OCI-LY7 (cell line): ENCODE measurements around the gene MAST1. TPM values are rescaled to one million over a fixed set of nuclear protein-coding genes. Genes with fewer than 3 reads are reported as not detected.
"Not testable (repeated sequence)": the region's sequence is repeated elsewhere in the genome, so short reads cannot be mapped to it uniquely, and the experiment has no call there.

Experiments used
- BruUV-seq: library from RNA; stranded (reverse); fragments of 400-500 nt; replicated peaks from 2 replicates; lab custom pipeline; 2021; lab: Mats Ljungman, UMichigan
- CTCF ChIA-PET: fragments of 300-600 bp; sonication (Branson Sonifier 250); formaldehyde crosslinking; loops from one replicate; lab custom pipeline; 2022; ENCODE audit warnings: antibody characterized with exemption; ENCODE audit not compliant: unreplicated experiment; lab: Charles Lee
- POLR2A ChIA-PET: fragments of 300-600 bp; sonication (Branson Sonifier 250); formaldehyde crosslinking; loops from one replicate; lab custom pipeline; 2022; ENCODE audit warnings: antibody characterized with exemption; lab: Charles Lee
- DNase-seq: peaks from one replicate; pipeline ENCODE4 v3.0.0-alpha.2; 2015; ENCODE audit warnings: low spot score
- H2AFZ ChIP-seq: fragments of 200-600 bp; sonication (generic), shearing (Covaris generic); 2 replicates; pipeline ENCODE4 v1.6.1; 2014; ENCODE audit warnings: mild to moderate bottlenecking, antibody characterized with exemption, low read length, moderate library complexity
- H3K27ac ChIP-seq: fragments of 200-600 bp; sonication (generic); 2 replicates; pipeline ENCODE4 v1.5.1; 2014; ENCODE audit warnings: mixed run types, low read depth, mild to moderate bottlenecking, moderate library complexity, low read length, inconsistent platforms; ENCODE audit not compliant: poor library complexity, severe bottlenecking
- H3K36me3 ChIP-seq: fragments of 200-600 bp; sonication (generic); 2 replicates; pipeline ENCODE4 v1.6.1; 2014; ENCODE audit warnings: mild to moderate bottlenecking, antibody characterized with exemption, low read length, moderate library complexity, mixed read lengths; ENCODE audit not compliant: insufficient read depth
- H3K4me1 ChIP-seq: fragments of 200-600 bp; sonication (generic); 2 replicates; pipeline ENCODE4 v1.5.1; 2014; ENCODE audit warnings: mild to moderate bottlenecking, low read length; ENCODE audit not compliant: insufficient read depth, poor library complexity, severe bottlenecking
- H3K4me2 ChIP-seq: fragments of 200-600 bp; sonication (generic); 2 replicates; pipeline ENCODE4 v1.6.1; 2014; ENCODE audit warnings: mild to moderate bottlenecking, low read length
- H3K4me3 ChIP-seq: fragments of 200-600 bp; sonication (generic); 2 replicates; pipeline ENCODE4 v1.5.1; 2014; ENCODE audit warnings: mild to moderate bottlenecking, low read depth, low read length; ENCODE audit not compliant: poor library complexity, severe bottlenecking
- H3K79me2 ChIP-seq: fragments of 200-600 bp; sonication (generic); 2 replicates; pipeline ENCODE4 v1.6.1; 2016; ENCODE audit warnings: low read depth, mild to moderate bottlenecking, low read length, moderate library complexity, mixed read lengths; ENCODE audit not compliant: insufficient read depth
- H3K9me2 ChIP-seq: fragments of 200-600 bp; sonication (generic); 2 replicates; pipeline ENCODE4 v1.6.1; 2016; ENCODE audit warnings: mild to moderate bottlenecking, low read length, mixed read lengths; ENCODE audit not compliant: insufficient read depth
- H3K9me3 ChIP-seq: fragments of 200-600 bp; sonication (generic); 2 replicates; pipeline ENCODE4 v1.6.1; 2014; ENCODE audit warnings: mild to moderate bottlenecking, mixed run types, low read length, mixed read lengths
- H4K20me1 ChIP-seq: fragments of 200-600 bp; sonication (generic); 2 replicates; pipeline ENCODE4 v1.6.1; 2014; ENCODE audit warnings: mild to moderate bottlenecking, antibody characterized with exemption, low read length, moderate library complexity, mixed read lengths; ENCODE audit not compliant: insufficient read depth
- CTCF ChIP-seq: fragments of 200-600 bp; sonication (generic); conservative IDR thresholded peaks from 2 replicates; pipeline ENCODE4 v1.5.1; 2014; ENCODE audit warnings: mild to moderate bottlenecking, antibody characterized with exemption, low read length, moderate library complexity, mixed read lengths
- EZH2phosphoT487 ChIP-seq: fragments of 200-600 bp; sonication (generic); IDR thresholded peaks from 2 replicates; pipeline ENCODE4 v1.6.1; 2018; ENCODE audit warnings: low read depth, borderline replicate concordance, mild to moderate bottlenecking, mixed run types, antibody characterized with exemption, low read length, moderate library complexity, mixed read lengths
- intact Hi-C: fragments of 100-400 bp; cut with micrococcal nuclease; formaldehyde crosslinking; loops from one replicate; pipeline ENCODE4 v1.10.0; 2022; ENCODE audit not compliant: unreplicated experiment
- total RNA-seq, 2 experiments: library from RNA; depleted of rRNA in 1 of 2; stranded (reverse); fragments of >200 nt in 1 of 2; shearing (Covaris generic) in 1 of 2; gene quantifications; 2 replicates each; pipeline ENCODE4 v1.2.3, GENCODE V29; 2014 to 2022

The MAST1 gene
- total RNA-seq, 2 experiments from 2014 or later: 9.1 to 21.1 TPM

DNA sequence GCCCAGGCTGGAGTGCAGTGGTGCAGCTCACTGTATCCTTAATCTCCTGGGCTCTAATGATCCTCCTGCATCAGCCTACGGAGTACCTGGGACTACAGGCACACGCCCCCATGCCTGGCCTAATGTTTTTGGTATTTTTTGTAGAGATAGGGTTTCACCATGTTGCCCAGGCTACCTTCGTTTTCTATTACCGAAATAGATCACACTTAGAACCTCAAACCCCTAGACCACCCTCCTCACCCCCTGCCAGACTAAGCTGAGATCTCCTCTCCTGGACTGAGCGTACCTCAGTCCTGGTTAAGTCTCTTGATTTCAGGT, 48.3 kb downstream of the MAST1 start:
- Histone ChIP-seq H3K4me3 (no peak overlapping the region), H3K36me3 (no peaks in the 10 kb centered on the region), H3K79me2 (peaks cover 4% of the 10 kb centered on the region; the same call in 1 of the 2 replicates), H3K4me2 (no peak overlapping the region), H3K9me2 (no peaks in the 10 kb centered on the region), H4K20me1 (no peaks in the 10 kb centered on the region), H3K4me1 (peaks cover 24% of the 10 kb centered on the region), H3K9me3 (peaks cover 11% of the 10 kb centered on the region), H2AFZ (no peak overlapping the region), H3K27ac (no peak overlapping the region)
- DNase-seq: no peak
- intact Hi-C loops: no loop called here
- TF ChIP-seq CTCF: no peak
- no peak for TF ChIP-seq EZH2phosphoT487
- no TSS peak for BruUV-seq
- ChIA-PET CTCF (no interaction called here), POLR2A (no interaction called here)

DNA sequence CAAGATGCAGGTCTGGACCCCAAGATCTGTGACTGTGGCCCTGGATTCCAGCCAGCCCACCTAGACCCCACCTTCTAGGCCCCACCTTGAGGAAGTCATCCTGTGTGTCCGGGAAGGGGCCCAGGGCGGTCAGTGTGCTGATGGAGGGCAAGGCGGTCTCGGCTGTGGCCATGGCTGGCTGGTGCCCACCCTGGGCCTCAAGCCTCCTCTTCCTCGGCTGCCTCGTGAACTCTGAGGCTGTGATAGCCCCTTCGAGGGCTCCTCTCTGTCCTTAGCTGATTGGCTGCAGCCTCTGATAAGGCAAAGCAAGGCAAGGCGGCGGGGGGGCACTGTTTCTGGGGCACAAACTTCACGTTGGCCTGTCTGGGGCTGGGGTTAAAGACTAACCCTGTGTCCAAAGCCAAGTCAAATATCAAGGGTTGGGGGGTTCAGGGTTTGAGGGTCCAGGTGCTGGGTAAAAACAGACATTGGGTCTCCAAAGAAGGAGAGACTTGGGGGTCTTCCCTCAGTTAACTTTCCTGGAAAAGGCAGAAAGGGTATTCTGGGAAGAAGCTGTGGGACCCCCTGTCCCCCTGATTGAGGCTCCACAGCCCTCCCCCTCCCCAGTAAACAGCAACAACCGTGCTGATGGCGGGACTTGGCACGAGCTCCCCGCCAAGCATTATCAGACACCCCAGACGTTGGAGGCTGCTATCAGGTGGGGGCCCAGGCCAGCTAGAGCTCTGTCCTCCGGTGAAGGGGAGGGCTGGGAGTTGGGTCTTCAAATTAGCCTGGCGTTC, 48.8 kb downstream of the MAST1 start, which contains the start of gene KLF1:
Gene KLF1 (minus strand): TSS at position 233 of the 779 bp plus-strand sequence. CDS start 61 bp downstream, at position 172.
- no peak within 1 kb of the TSS for H2AFZ ChIP-seq

DNA sequence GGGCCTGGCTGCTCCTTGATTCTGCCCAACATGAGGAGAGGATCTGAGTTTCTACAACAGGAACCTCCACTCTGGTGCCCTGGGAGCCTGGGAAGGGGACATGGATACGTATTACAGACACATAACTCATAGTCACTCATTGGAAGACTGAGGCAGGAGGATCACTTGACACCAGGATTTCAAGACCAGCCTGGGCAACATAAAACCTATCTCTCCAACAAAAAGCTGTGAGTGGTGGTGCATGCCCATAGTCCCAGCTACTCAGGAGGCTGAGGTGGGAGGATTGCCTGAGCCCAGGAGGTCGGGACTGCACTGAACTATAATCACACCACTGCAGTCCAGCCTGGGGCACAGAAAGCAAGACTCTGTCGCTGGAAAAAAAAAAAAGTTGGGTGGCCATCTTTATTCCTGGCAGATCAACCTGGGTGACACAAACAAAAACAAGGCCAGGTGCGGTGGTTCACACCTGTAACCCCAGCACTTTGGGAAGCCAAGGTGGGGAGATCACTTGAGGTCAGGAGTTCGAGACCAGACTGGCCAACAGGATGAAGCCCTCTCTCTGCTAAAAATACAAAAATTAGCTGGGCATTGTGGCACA, 49.8 kb downstream of the MAST1 start:
- no peaks in the 10 kb centered on the region for H4K20me1 ChIP-seq
- no peak for TF ChIP-seq CTCF
- no peak for TF ChIP-seq EZH2phosphoT487
- intact Hi-C loops: no loop called here

More for the DNA sequence above, 48.8 kb downstream of the MAST1 start, which contains the start of gene KLF1:
- no peak within 1 kb of the TSS for H3K27ac ChIP-seq
- H3K4me3 ChIP-seq: no peak within 1 kb of the TSS
- ChIA-PET POLR2A (no interaction called here), CTCF (no interaction called here)
- TF ChIP-seq EZH2phosphoT487: no peak
- H3K9me2 ChIP-seq: no peaks in the 10 kb centered on the region
- no peaks in the 10 kb centered on the region for H3K36me3 ChIP-seq
- peaks cover 11% of the 10 kb centered on the region for H3K9me3 ChIP-seq
- peaks cover 24% of the 10 kb centered on the region for H3K4me1 ChIP-seq
- no peak for DNase-seq
- BruUV-seq: no TSS peak
- intact Hi-C loops: no loop called here
- peaks cover 9% of the 10 kb centered on the region; the same call in 1 of the 2 replicates for H3K79me2 ChIP-seq
- no peak within 1 kb of the TSS for H3K4me2 ChIP-seq
- H4K20me1 ChIP-seq: no peaks in the 10 kb centered on the region

DNA sequence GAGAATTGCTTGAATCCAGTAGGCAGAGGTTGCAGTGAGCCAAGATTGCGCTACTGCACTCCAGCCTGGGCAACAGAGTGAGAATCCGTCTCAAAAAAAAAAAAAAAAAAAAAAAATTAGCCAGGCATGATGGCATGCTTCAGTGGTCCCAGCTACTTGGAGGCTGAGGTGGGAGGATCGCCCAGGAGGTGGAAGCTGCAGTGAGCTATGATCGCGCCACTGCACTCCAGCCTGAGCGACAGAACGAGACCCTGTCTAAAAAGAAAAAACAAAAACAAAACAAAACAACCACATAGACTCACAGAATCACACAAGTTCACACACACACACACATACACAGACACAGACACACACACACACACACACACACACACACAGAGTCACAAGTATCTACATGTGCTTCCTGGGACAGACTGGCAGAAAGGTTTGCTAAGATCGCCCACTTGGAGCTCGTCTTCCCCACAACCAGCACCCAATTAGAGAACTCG, 52.0 kb downstream of the MAST1 start:
- not testable (repeated sequence) for H3K79me2 ChIP-seq, H3K9me3 ChIP-seq, DNase-seq, H3K9me2 ChIP-seq, BruUV-seq, H4K20me1 ChIP-seq
- Histone ChIP-seq H3K4me3 (peak overlapping the region; percentile 91), H2AFZ (peak overlapping the region; percentile 70; the same call in 1 of the 2 replicates), H3K27ac (peak overlapping the region; percentile 50), H3K36me3 (peaks cover 13% of the 10 kb centered on the region; the same call in 1 of the 2 replicates), H3K4me1 (peaks cover 15% of the 10 kb centered on the region), H3K4me2 (peak overlapping the region; percentile 78)
- CTCF ChIA-PET: interaction anchor here (0.6 to 1.1 kb wide), 3 partner anchors 8 to 75 kb away, joined by 3 to 4 read pairs (median 3); no protein-coding TSS in a partner anchor
- POLR2A ChIA-PET: interaction anchor here (0.6 to 1.5 kb wide), 9 partner anchors 8 to 265 kb away, joined by 3 to 8 read pairs (median 5); partner anchors contain the start of genes DNASE2 and GET3
- intact Hi-C loops: loop anchor here (1.0 to 5.0 kb wide), 3 partner anchors 29 to 67 kb away; partner anchors contain the start of genes FARSA, GADD45GIP1 and SYCE2

More for the DNA sequence above, 49.8 kb downstream of the MAST1 start:
- POLR2A ChIA-PET: no interaction called here
- Histone ChIP-seq H3K4me2 (no peak overlapping the region), H3K27ac (no peak overlapping the region), H3K36me3 (no peaks in the 10 kb centered on the region), H3K4me3 (no peak overlapping the region), H3K79me2 (peaks cover 9% of the 10 kb centered on the region; the same call in 1 of the 2 replicates), H3K9me2 (no peaks in the 10 kb centered on the region), H2AFZ (no peak overlapping the region), H3K4me1 (peaks cover 22% of the 10 kb centered on the region), H3K9me3 (peaks cover 11% of the 10 kb centered on the region)
- no TSS peak for BruUV-seq
- DNase-seq: no peak
- CTCF ChIA-PET: no interaction called here
